ENCODE measurements around the gene CTSL. TPM values are rescaled to one million over a fixed set of nuclear protein-coding genes. Genes with fewer than 3 reads are reported as not detected.

The CTSL gene
- total RNA-seq, 1 experiment from 2014 or later: 39.7 TPM

DNA sequence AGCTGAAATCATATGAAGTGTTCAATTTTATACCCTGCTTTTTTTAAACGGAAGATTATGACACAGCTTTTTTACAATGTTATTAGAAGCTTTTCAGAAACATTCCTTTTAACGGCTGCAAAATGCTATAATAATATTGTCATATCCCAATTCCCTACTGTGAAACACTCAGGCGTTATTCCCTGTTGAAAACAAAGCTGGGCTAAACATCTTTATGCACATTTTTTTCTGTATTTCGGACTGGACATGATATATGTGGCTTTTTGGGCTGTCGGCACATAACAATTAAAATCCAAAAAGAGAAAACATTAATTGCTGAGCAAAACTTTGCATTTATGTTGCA, 12.0 kb upstream of the CTSL start:
- H3K36me3 Mint-ChIP-seq: 0 out of 2 replicates have a peak, but pooled peaks cover 3% of the 10 kb centered on the region
- CTCF ChIA-PET: interaction anchor here (0.9 to 1.6 kb wide), 3 partner anchors 13 to 121 kb away, joined by 3 read pairs; no protein-coding TSS in a partner anchor
- DNase-seq (ENCODE audit: low spot score) (no peak), ATAC-seq (no peak)
- H3K27ac Mint-ChIP-seq: no peak overlapping the region
- H3K4me3 Mint-ChIP-seq: no peak overlapping the region
- no peaks in the 10 kb centered on the region for H3K4me1 Mint-ChIP-seq
- H3K9me3 Mint-ChIP-seq: no peaks in the 10 kb centered on the region
- TF ChIP-seq STAT6 (CRISPR knock-in tag; conservative IDR thresholded peaks at IDR 0.05; ENCODE audit: low read depth) (no peak), ZNF281 (CRISPR knock-in tag; IDR thresholded peaks at IDR 0.05) (no peak), ZNF396 (CRISPR knock-in tag; IDR thresholded peaks at IDR 0.05; ENCODE audit: borderline replicate concordance) (no peak), ATF1 (CRISPR knock-in tag; IDR thresholded peaks at IDR 0.05) (no peak)
- TF ChIP-seq, protein P1, sequence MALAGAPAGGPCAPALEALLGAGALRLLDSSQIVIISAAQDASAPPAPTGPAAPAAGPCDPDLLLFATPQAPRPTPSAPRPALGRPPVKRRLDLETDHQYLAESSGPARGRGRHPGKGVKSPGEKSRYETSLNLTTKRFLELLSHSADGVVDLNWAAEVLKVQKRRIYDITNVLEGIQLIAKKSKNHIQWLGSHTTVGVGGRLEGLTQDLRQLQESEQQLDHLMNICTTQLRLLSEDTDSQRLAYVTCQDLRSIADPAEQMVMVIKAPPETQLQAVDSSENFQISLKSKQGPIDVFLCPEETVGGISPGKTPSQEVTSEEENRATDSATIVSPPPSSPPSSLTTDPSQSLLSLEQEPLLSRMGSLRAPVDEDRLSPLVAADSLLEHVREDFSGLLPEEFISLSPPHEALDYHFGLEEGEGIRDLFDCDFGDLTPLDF (CRISPR knock-in tag; IDR thresholded peaks at IDR 0.05): no peak
- TF ChIP-seq, protein P2, sequence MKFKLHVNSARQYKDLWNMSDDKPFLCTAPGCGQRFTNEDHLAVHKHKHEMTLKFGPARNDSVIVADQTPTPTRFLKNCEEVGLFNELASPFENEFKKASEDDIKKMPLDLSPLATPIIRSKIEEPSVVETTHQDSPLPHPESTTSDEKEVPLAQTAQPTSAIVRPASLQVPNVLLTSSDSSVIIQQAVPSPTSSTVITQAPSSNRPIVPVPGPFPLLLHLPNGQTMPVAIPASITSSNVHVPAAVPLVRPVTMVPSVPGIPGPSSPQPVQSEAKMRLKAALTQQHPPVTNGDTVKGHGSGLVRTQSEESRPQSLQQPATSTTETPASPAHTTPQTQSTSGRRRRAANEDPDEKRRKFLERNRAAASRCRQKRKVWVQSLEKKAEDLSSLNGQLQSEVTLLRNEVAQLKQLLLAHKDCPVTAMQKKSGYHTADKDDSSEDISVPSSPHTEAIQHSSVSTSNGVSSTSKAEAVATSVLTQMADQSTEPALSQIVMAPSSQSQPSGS (CRISPR knock-in tag; IDR thresholded peaks at IDR 0.05; ENCODE audit: borderline replicate concordance, low read depth): no peak
- no peaks in the 10 kb centered on the region for H3K27me3 Mint-ChIP-seq (ENCODE audit: low read depth)
- POLR2A ChIA-PET: no interaction called here

- ChIA-PET POLR2A (interaction anchor here (0.6 kb wide), 1 partner anchor 656 kb away, joined by 3 read pairs; no protein-coding TSS in a partner anchor), CTCF (interaction anchor here (1.2 to 1.6 kb wide), 2 partner anchors 30 to 120 kb away, joined by 3 read pairs; no protein-coding TSS in a partner anchor)
- Mint-ChIP-seq H3K4me1 (no peaks in the 10 kb centered on the region), H3K36me3 (no peaks in the 10 kb centered on the region), H3K4me3 (no peak overlapping the region), H3K27ac (no peak overlapping the region), H3K27me3 (ENCODE audit: low read depth) (no peaks in the 10 kb centered on the region), H3K9me3 (no peaks in the 10 kb centered on the region)
- TF ChIP-seq ATF1 (CRISPR knock-in tag; IDR thresholded peaks at IDR 0.05) (no peak), RORB (CRISPR knock-in tag; IDR thresholded peaks at IDR 0.05) (no peak), ZNF532 (CRISPR knock-in tag; IDR thresholded peaks at IDR 0.05; ENCODE audit: borderline replicate concordance) (no peak), SOX15 (CRISPR knock-in tag; IDR thresholded peaks at IDR 0.05) (no peak), JAZF1 (CRISPR knock-in tag; IDR thresholded peaks at IDR 0.05) (no peak), CREB1 (CRISPR knock-in tag; IDR thresholded peaks at IDR 0.05) (no peak), GABPB1 (CRISPR knock-in tag; IDR thresholded peaks at IDR 0.05) (peak; percentile 60; the same call in 1 of the 2 replicates), MXD4 (CRISPR knock-in tag; IDR thresholded peaks at IDR 0.05; ENCODE audit: borderline replicate concordance) (no peak)
- TF ChIP-seq, protein P3, sequence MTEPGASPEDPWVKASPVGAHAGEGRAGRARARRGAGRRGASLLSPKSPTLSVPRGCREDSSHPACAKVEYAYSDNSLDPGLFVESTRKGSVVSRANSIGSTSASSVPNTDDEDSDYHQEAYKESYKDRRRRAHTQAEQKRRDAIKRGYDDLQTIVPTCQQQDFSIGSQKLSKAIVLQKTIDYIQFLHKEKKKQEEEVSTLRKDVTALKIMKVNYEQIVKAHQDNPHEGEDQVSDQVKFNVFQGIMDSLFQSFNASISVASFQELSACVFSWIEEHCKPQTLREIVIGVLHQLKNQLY (CRISPR knock-in tag; IDR thresholded peaks at IDR 0.05): no peak
- DNase-seq (ENCODE audit: low spot score) (no peak), ATAC-seq (no peak)
These were observed 11.1 kb upstream of the CTSL start for GRCh38 chr9:87714819-87715218.

Measured in WTC11 (cell line).